Dermis blood vessel endothelial cell (primary cell): ENCODE data around the gene IDH3A. TPM values are rescaled to one million over a fixed set of nuclear protein-coding genes. Genes with fewer than 3 reads are reported as not detected.
A peak's percentile ranks its signal among the peaks of the same experiment; 100 is the strongest.

Source experiments
- DNase-seq: peaks from one replicate; pipeline ENCODE4 v3.0.0; 2010
- total RNA-seq: library from RNA; depleted of rRNA; stranded (reverse); fragments of >200 nt; gene quantifications from 2 replicates; pipeline ENCODE4 v1.2.3, GENCODE V29; 2014

Gene IDH3A
- total RNA-seq, 1 donor from 2014 or later: 35.6 TPM

- no peak for DNase-seq
Observed at GRCh38 chr15:78168608-78169007, 19.4 kb downstream of the IDH3A start.

GRCh38 chr15:78170848-78171773 lies 21.9 kb downstream of the IDH3A start:
- DNase-seq: no peak

GRCh38 chr15:78171864-78172472 lies 22.8 kb downstream of the IDH3A start:
- DNase-seq: no peak

DNA sequence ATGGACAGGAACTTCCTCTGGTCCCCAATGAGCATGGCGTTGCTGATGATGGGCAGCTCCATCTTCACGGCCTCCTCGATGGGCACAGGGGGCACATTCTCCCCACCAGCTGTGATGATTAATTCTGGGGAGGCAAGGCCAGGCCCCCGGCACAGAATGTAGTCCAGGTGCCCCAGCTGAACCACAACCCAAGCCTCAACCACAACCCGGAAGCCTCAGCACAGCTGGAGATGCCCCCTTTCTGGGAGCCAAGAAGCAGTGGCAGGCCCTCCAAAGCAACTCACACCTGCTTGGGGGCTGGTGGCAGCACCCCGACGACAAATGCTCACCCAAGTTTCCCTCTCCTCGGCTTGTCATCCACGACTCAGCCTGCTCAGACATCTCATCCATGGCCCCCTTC lies 25.2 kb downstream of the IDH3A start:
- DNase-seq: no peak

DNA sequence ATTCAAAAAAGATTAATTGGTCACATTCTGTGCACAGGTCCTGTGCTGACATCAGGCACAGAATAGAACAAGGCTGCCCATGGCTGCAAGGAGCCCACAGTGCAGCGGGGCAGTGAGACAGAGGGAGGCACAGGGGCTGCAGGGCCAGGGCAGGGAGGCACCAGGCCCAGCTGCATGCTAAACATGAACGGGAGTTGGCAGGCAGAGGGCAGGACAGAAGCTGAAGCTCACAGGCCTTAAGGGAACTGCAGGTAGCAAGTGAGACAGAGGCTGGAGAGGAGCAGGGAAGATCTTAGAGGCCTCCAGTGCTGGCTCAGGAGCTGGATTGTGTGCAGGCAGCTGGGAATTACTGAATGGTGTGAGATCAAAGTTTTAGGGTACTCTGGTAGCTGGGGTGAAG lies 26.2 kb downstream of the IDH3A start:
- no peak for DNase-seq

DNA sequence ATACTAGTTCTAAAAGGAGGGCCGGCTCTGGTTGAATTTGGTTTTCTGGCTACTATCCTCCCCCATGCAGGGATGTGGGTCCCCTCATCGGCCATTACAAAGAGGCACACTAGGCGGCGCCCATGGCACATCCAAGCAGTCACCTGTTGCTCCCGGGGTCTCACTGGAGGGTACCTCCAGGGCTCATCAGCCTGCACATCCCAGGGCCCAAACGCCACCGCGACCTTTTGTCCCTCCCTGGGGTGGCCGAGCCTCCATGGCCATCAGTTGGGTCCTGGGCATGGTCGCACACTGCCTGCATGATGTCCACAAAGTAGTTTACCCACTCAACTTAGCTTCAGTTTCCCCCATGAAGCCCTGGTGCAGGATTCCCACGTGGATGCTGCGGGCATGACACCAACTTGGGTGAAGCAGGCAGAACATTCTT lies 28.3 kb downstream of the IDH3A start:
- DNase-seq: peak; percentile 47

GRCh38 chr15:78178064-78178463 lies 28.9 kb downstream of the IDH3A start:
- DNase-seq: no peak

GRCh38 chr15:78179286-78179840 lies 30.2 kb downstream of the IDH3A start:
- DNase-seq: no peak

GRCh38 chr15:78179906-78180305 lies 30.7 kb downstream of the IDH3A start:
- no peak for DNase-seq

- DNase-seq: no peak
Observed at GRCh38 chr15:78182336-78182700, 33.2 kb downstream of the IDH3A start.

DNA sequence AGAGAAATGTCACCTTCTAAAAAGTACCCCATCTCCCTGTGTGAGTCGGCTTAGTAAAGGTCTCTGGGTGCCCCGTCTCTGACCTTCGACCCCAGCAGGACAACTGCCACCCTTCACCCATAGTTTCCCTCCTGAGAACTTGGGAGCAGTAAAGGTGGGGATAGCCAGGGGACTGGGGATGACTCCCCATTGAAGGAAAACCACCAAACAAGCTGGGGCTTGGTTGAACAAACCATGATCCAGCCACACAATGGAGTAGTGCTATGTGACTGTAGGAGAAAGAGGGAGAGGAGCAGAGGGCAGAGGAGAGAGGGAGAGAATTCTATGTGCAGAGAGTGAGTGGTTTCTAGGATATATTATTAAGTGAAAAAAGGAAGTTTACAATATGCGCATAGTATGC lies 33.7 kb downstream of the IDH3A start:
- DNase-seq: no peak

- no peak for DNase-seq
Observed at GRCh38 chr15:78192826-78193594, 43.8 kb downstream of the IDH3A start.

DNA sequence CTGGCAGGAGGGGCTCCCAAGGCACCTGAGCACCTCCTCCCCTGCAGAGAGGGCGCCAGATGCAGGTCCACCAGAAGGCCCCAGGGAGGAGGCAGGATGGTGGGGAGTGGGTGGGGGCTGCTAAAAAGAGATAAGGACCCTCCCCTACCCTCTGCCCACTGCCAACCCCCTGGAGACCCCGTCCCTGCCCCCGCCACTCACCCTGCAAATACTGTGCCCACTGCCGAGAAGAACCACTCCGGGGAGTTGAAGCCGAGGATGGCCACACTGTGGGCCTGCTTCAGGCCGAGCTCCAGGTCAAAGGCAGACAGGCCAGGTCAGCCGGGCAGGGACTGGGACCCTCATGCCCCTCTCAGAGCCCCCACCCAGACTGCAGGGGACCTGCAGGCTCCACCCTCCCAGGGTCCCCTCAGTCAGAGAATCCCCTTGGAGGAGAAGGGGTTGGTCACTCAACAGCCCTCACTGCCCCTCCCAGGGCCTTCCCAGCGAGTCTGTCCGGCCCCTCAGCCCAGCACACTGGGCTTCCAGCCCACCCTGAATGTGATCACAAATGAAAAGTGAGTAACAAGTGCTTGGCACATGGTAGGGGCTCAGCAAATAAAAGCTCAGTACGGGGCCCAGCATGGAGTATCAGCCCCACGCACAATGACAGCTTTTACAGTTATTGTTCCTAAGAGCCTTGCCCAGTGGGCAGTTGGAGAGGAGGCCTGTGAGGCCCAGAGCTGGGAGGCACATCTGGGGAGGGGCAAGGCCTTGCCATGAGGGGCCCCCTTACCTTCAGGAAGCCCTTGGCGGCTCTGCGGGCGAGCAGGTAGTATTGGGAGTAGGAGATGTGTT lies 44.8 kb downstream of the IDH3A start:
- no peak for DNase-seq

DNA sequence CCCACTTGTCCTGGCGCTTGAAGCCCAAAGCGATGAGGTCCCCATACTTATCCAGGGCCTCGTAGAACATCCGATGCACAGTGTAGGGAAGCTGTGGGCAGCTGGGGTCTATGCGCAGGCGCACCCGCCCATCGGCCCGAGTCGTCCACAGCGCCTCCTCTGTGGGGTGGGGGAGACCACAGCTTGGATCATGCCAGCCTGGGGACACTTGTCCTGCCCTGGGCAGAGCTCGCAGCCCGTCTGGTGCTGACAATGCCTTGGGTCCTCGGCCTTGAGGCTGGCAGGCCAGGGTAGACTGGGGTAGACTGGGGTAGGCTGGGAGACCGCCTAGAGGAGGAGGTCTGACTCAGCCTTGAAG lies 45.4 kb downstream of the IDH3A start:
- no peak for DNase-seq

DNA sequence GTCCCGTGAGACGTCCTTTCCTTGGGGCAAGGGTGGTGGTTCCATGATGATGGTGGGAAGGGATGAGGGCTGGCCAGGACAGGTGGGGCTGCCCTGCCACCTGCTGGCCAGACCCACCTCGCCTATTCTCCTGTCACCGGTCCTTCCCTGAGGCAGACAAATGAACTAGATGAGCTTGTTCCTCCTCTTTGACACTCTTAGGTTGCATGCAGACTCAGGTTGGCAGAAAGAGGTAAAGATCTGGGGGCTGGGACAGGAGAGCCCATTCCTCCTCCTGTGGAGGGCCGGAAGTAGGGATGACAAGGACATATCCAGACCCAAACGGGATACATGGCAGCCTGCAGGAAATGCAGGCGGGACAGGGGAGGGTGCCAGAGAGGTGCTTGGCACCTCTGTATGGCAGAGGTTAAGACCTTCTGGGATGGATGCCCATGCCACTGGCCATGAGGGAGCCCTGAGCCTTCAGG lies 46.6 kb downstream of the IDH3A start:
- DNase-seq: peak; percentile 57

GRCh38 chr15:78197632-78198031 lies 48.5 kb downstream of the IDH3A start:
- no peak for DNase-seq

- no peak for DNase-seq
Observed at GRCh38 chr15:78200276-78200930, 51.2 kb downstream of the IDH3A start.

DNA sequence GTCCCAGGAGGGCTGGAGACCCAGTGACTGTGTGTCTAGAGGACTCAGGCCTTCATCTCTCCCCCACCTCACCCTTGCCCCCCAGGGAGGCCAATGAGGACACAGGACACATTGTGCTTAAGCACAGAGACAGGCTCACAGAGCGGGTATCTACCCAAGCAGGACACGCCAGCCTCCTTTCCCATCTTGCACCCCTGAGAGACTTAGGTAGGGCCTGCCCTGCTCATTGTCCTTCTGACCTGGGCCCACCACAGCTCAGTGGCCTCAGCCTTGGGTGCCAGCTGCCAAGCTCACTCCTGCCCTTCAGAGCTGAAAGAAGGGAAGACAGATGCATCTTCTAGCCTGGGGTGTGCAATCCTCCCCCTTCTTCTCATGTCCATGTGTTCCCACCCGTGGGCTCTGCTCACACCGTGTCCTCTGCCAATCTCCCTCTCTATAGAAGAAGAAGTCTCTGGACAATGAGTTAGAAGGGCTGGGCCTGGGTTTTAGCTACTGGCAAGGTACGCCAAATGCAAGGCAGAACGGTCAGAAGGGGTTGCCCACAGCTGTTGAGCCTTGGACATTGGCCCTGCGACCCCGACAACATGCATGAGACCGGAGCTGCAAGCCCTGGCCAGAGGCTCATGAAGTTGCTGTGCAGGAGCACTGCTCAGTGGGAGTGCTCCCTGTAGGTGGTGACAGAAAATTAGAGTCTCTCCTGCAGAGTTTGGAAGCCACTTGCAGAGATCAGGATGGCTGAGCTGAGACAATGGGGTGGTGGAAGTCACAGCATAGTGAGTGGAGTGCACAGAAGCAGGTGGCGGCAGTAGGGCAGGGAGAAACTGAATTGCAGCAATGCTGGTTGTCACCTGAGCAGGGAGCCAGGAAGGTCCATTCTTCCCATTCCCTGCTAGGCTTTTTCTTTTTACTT lies 52.4 kb downstream of the IDH3A start:
- no peak for DNase-seq

DNA sequence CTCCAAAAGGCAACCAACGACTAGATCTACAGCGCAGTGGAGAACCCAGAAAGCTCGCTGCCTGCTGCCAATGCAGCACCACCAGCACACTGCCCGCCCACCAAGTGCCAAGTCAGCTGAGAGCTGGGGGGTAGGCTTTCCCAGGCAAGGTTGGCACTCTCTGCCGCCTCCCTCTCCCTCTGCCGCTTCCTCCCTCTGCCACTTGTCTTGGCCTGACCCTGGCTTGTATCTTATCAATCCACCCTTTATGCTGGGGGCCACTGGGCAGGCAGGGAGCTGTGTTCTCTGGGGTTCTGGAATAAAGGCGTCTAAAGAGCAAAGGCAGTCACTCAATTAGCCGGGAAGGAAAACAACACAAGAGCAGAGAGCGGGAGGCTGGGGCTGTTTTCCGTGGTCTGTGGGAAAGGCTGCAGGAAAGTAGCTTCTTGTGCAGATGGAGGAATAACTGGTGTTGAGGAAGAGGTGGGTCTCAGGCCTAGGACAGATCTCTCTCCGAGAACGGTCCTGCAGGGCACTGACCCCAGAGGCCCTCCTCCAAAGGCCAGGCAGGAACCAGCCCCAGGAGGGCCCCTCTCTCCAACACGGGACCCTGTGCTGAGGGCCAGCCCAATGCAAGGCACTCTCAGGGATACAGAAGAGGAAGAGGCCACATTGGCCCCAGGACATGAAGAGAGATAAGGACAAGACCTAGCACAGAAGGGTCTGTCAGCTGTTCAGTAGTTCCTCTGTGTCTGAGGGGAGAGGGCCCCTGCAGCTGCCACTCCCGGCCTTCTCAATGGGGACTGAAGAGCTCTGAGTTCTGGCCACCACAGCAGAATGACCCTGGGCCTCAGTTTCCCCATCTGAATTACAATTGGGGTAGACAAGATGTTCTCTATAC lies 54.4 kb downstream of the IDH3A start:
- no peak for DNase-seq
